ENCODE measurements around the gene XYLT1. TPM values are rescaled to one million over a fixed set of nuclear protein-coding genes. Genes with fewer than 3 reads are reported as not detected.
"Not testable (repeated sequence)": the region's sequence is repeated elsewhere in the genome, so short reads cannot be mapped to it uniquely, and the experiment has no call there.

XYLT1 gene
- 0.20 and 0.87 TPM in 2 replicates for total RNA-seq

- peak in 1 of 2 donors; percentile 43 for DNase-seq (ENCODE audit: low read depth in 2 of 2)
Measured at GRCh38 chr16:17470908-17471718, at the start of gene XYLT1. TSS of gene XYLT1 (minus strand) at chr16:17470960. CDS start at chr16:17470796, 164 bp downstream.

GRCh38 chr16:17520111-17520510, 49.4 kb upstream of the XYLT1 start:
- DNase-seq (ENCODE audit: low read depth in 2 of 2), result no peak

GRCh38 chr16:17519101-17519955, 48.6 kb upstream of the XYLT1 start:
- peak in 1 of 2 donors; percentile 36 for DNase-seq (ENCODE audit: low read depth in 2 of 2)

GRCh38 chr16:17518441-17518840, 47.7 kb upstream of the XYLT1 start:
- DNase-seq (ENCODE audit: low read depth in 2 of 2), result peak in 1 of 2 donors; percentile 68

GRCh38 chr16:17515421-17516210, 44.9 kb upstream of the XYLT1 start:
- DNase-seq (ENCODE audit: low read depth in 2 of 2), result peak in 1 of 2 donors; percentile 71

GRCh38 chr16:17512636-17513220, 42.0 kb upstream of the XYLT1 start:
- DNase-seq (ENCODE audit: low read depth in 2 of 2), result no peak

GRCh38 chr16:17511340-17511739, 40.6 kb upstream of the XYLT1 start:
- DNase-seq (ENCODE audit: low read depth in 2 of 2), result no peak

- no peak for DNase-seq (ENCODE audit: low read depth in 2 of 2)
Measured at GRCh38 chr16:17510567-17510966, 39.8 kb upstream of the XYLT1 start.

GRCh38 chr16:17509194-17509593, 38.4 kb upstream of the XYLT1 start:
- no peak for DNase-seq (ENCODE audit: low read depth in 2 of 2)

- no peak for DNase-seq (ENCODE audit: low read depth in 2 of 2)
Measured at GRCh38 chr16:17508303-17508702, 37.5 kb upstream of the XYLT1 start.

- not testable (repeated sequence) for DNase-seq (ENCODE audit: low read depth in 2 of 2)
Measured at GRCh38 chr16:17507516-17507915, 36.8 kb upstream of the XYLT1 start.

GRCh38 chr16:17505828-17506227, 35.1 kb upstream of the XYLT1 start:
- DNase-seq (ENCODE audit: low read depth in 2 of 2), result not testable (repeated sequence)

- no peak for DNase-seq (ENCODE audit: low read depth in 2 of 2)
Measured at GRCh38 chr16:17504050-17504449, 33.3 kb upstream of the XYLT1 start.

- DNase-seq (ENCODE audit: low read depth in 2 of 2), result no peak
Measured at GRCh38 chr16:17503331-17503730, 32.6 kb upstream of the XYLT1 start.

- DNase-seq (ENCODE audit: low read depth in 2 of 2), result no peak
Measured at GRCh38 chr16:17501321-17501720, 30.6 kb upstream of the XYLT1 start.

GRCh38 chr16:17499223-17499902, 28.6 kb upstream of the XYLT1 start:
- no peak for DNase-seq (ENCODE audit: low read depth in 2 of 2)

GRCh38 chr16:17497648-17498047, 26.9 kb upstream of the XYLT1 start:
- no peak for DNase-seq (ENCODE audit: low read depth in 2 of 2)

GRCh38 chr16:17496891-17497290, 26.1 kb upstream of the XYLT1 start:
- no peak for DNase-seq (ENCODE audit: low read depth in 2 of 2)

- no peak for DNase-seq (ENCODE audit: low read depth in 2 of 2)
Measured at GRCh38 chr16:17493012-17493411, 22.3 kb upstream of the XYLT1 start.

GRCh38 chr16:17491140-17491662, 20.4 kb upstream of the XYLT1 start:
- no peak for DNase-seq (ENCODE audit: low read depth in 2 of 2)

Measured in lung microvascular endothelial cell (primary cell).